NCI-H1930 (cell line): ENCODE data around the gene DEPP1.

Experiments
- DNase-seq, 2 experiments: peaks; one replicate each; lab custom pipeline; 2025; lab: John Stamatoyannopoulos, UW

The DEPP1 gene

GRCh38 chr10:44993922-44994751 lies 15.5 kb upstream of the DEPP1 start:
- no peak for DNase-seq

DNA sequence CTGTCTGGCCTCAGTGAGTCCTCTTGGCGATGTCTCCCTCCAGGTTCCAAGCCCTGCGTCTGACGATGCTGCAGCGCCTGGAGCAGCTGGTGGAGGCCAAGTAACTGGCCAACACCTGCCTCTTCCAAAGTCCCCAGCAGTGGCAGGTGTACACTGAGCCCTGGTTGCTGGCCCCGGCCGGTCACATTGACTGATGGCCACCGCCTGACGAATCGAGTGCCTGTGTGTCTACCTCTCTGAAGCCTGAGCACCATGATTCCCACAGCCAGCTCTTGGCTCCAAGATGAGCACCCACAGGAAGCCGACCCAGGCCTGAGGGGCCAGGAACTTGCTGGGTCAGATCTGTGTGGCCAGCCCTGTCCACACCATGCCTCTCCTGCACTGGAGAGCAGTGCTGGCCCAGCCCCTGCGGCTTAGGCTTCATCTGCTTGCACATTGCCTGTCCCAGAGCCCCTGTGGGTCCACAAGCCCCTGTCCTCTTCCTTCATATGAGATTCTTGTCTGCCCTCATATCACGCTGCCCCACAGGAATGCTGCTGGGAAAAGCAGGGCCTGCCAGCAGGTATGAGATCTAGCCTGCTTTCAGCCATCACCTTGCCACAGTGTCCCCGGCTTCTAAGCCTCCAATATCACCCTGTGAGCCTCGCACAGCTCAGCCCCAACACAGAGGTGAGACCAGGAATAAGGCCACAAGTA lies 14.8 kb upstream of the DEPP1 start:
- no peak for DNase-seq

DNA sequence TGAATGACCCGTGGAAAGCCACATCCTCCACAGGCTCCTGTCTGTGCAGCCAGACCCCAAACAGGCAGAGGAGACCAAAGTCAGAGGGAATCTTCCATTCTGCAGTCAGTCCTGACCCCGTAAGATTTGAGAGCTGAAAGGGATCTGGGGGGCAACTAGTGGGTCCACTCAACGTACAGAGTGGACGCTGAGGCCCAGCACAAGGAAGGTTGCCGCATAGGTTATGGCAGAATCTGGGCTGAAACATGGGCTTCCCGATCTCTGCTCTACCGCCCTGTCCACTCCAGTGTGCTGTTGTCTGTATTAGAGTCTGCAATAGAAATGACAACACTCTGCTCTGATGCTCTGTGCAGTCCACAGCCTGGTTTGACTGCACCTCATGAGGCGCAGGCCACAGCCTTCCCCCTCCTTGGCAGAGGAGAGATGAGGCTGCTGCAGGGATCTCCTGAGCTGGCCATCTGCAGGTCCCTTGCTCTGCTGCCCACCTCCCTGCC lies 14.2 kb upstream of the DEPP1 start:
- DNase-seq = no peak

DNA sequence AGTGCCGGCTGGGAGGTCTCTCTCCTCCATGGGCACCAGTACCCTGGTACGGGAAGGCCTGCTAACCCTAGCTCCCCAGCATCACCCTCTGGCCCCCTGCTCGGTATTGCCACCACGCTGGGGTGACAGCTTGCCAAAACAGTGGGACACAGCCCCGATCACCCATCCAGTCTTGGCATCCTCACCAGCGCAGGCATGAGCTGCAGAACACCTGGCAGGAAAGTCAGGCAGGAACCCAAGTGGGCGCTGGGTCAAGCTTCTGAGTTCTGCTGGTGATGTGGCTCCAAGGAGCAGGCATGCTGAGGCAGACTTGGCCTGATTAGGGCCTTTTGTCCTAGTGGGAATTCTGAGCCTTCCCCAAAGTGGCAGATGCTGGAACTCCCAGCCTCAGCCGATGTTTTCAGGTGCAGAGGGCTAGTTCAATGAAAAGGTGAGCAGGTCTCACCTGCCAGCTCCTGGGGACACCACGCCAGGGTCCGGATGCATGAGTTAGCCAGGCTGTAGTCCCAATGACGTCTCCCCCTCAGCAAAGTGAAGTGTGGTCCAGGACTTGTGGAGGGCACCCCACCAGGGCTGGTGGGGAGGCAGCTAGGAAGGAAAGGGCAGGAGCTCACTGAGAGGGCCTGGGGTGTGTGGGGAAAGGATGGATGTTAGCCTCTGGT lies 13.6 kb upstream of the DEPP1 start:
- no peak for DNase-seq

GRCh38 chr10:44991571-44991970 lies 13.0 kb upstream of the DEPP1 start:
- no peak for DNase-seq

DNA sequence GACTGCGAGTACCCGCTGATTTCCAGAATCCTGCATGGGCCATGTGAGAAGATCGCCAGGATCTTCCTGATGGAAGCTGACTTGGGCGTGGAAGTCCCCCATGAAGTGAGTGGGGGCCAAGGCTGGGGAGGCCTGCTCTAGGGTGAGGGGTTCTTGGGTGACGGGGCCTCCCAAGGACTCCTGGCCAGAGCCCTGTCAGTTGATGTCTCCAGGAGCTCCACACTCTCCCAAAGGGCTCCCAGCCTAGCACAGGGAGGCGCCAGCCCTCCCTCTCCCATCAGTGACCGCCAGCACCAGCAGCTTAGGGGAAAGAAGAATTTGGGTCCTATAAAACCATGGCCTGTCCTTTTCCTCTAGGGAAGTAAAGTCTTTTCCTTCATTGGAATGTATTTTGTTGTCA lies 12.4 kb upstream of the DEPP1 start:
- DNase-seq = no peak

GRCh38 chr10:44990302-44990655 lies 11.7 kb upstream of the DEPP1 start:
- no peak for DNase-seq

GRCh38 chr10:44989597-44990301 lies 11.1 kb upstream of the DEPP1 start:
- DNase-seq = no peak

DNA sequence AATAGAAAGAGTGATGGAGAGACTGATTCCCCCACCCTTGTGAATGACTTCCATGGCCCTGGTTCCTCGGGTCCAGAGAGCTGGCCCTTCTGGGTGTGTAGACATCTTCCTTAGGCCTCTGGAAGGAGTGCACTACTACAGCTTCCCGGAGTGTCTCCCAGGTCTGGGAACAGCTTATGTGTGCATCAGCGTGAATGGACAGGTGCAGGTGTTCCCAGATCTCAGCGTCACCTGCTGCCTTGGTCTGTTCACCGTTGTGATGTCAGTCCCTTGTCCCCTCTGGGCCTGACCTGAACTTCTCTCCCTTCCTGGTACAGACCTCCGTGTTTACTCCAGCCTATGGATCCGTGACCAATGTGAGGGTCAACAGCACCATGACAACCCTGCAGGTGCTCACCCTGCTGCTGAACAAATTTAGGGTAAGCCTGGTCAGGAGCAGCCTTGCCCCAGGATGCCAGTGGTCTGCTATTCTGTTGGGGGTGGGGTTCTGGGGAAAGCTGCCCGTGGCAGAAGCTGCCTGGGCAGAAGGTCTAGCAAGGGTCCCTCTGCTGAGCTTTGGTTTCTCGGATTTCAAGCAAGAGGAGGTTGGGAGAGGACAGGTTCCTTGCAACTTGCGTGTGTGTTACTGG lies 10.5 kb upstream of the DEPP1 start:
- DNase-seq = no peak

GRCh38 chr10:44986670-44987069 lies 8.1 kb upstream of the DEPP1 start:
- DNase-seq = no peak

DNA sequence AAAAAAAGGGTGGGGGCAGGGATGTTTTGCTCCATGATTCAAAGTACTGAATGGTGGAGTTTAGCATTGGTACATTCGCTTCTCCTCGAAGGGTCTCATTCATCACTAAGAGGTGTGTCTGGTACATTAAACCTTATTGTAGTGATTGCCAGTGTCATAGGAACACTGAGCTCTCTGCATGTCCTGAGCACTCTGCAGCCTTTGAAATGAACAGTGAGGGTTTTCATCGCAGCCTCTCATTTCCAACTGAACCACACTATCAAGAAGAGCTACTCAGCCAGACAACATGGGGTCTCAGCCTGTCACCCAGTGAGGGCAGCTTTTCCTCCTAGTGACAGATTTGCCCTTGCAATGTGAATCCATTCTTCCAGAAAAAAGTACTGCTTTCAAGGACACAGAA lies 7.6 kb upstream of the DEPP1 start:
- no peak for DNase-seq

GRCh38 chr10:44985175-44985681 lies 6.6 kb upstream of the DEPP1 start:
- no peak for DNase-seq

DNA sequence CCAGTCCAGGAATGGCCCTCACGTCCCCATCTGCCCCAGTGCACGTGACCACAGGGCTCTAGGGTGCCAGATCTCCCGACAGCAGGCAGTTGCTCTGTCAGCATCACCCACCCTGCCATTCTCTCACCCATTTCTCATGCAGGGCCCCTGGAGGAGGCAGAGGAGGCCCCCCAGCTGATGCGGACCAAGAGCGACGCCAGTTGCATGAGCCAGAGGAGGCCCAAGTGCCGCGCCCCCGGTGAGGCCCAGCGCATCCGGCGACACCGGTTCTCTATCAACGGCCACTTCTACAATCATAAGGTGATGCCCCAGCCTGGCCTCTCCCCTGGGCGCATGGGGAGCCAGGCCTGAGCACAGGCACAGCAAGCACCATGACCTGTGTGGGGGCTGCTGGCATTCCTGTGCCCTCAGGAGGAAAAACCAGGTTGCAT lies 6.1 kb upstream of the DEPP1 start:
- no peak for DNase-seq

DNA sequence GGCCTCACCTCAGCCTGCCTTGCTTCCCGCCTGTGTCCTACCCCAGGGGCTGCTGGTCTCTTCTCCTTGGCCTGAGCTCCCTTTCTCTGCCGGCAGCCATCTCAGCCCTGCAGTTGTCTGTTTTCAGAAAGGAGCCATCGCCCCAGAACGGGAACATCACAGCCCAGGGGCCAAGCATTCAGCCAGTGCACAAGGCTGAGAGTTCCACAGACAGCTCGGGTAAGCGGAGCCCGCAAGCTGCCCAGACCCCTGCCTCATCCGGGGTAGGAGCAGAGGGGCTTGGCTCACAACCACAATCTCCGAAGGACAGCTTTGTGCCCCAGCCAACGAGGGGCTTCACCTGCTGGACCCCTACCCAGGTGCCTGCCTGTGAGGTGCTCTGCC lies 5.3 kb upstream of the DEPP1 start:
- DNase-seq = no peak

DNA sequence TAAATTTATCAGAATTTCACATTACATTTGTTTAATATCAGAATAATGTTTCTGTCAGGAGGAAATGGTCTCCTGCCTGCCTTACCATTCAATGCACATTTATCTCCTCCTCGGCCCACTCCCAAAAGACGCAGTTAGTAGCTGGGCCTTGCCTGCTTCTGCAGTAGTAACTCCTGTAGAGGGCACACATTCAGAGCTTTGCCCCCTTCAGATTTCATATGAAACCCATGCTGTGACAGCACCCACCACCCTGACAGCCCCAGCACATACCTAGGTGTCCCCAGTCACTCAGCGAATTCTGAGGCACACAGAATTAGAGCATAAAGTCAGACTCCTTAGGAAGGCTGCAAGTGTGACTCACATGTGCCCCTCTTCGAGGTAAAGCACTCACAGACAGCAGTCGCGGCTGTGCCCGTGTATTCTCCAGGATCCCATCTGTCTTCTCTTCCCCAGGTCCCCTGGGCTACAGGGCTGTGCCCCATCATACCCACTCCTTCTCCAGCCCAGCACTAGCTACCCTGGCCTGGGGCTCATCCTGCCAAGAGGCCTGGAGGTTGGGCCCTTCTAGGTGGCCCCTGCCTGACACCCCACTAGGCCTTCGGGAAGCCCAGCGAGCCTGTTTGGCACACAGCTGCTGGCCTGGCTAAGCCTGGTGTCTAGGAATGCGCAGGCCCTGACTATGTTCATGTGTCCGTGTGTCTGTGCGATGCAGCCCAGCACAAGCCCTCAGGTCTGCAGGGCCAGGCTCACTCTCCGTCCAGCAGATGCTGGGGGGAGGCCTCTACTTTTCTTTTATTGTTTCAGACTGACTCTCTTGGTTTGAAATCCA lies 4.7 kb upstream of the DEPP1 start:
- no peak for DNase-seq

DNA sequence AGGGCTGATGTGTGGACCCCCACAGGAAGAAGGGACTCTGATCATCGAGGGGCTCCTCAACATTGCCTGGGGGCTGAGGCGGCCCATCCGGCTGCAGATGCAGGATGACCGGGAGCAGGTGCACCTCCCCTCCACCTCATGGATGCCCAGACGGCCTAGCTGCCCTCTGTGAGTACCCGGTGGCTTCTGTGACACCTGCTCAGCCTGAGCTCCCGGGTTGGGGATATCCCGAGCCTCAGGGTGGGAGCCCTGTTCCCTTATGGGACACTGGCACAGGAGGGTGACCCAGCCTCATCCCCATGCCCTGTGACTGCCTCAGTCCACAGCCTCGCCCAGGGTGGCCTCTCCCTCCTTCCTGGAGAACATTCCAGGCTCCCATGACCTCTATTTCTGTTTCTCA lies 3.9 kb upstream of the DEPP1 start:
- no peak for DNase-seq

DNA sequence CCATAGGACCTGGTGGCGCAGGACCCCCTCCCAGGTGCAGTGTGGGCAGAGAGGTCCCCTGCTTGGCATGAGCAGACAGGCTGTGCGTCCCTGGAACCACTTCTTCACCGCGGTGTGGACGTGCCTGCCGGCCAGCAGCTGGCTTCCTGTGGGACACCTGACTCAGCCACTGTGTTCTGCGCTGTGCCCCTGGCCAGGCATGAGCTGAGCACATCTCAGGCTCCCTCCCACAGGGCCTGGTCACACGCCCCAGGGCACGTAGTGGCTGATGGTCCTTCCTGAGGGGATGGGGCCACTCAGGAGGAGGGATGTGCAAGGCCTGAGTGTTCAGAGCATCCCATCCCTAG lies 3.5 kb upstream of the DEPP1 start:
- DNase-seq = no peak

GRCh38 chr10:44981172-44982113 lies 2.8 kb upstream of the DEPP1 start:
- DNase-seq = no peak

DNA sequence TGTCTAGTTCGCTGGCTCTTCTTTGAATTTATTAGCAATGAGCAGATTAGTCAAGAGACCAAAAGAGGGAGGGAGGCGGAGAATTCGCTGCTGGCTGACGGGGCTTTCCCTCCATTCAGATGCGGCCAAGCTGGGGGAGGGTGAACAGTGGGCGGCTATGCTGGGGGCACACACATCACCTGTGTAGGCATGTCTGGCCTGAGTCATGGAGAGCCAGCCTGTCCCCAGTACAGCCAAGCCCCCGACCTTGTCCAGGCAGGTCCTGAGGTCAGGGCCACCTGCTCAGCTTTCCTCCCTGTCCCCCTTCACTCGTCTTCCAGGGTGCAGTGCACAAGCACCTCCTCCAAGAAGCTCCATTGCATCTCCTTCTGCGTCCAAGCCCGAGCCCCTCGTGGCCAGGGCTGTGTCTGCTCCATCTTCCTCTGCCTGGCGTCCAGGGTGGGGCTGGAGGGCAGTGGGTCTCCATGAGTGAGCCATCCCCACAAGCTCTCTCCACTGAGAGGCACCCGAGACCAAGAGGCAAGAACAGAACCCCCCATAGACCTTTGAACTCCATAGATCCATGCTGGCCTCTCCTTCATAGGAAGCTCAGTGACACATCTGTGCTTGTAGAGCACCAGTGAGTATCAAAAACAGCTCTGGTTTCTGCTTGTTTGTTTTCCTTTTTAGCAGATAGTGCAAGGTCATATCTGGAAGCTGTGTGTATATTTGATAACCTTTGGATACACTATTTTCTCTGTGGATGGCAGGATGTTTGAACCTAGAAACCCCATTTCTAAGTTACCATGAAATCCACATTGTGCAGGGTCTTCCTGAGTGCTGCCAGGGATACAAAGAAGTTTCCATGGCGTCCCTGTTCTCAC lies 1.9 kb upstream of the DEPP1 start:
- DNase-seq = no peak
